Liver (tissue), 9 donors: ENCODE results near the gene THEMIS2. TPM values are rescaled to one million over a fixed set of nuclear protein-coding genes. Genes with fewer than 3 reads are reported as not detected.

Source experiments
- DNase-seq: peaks from one replicate; pipeline ENCODE4 v3.0.0-alpha.2; 2017; ENCODE audit warnings: low spot score
- H3K27ac ChIP-seq, 2 donors: one replicate each; pipeline ENCODE4 v1.7.0; 2013; ENCODE audit warnings: inconsistent platforms in 2 of 2, low read length in 2 of 2, control low read depth in 1 of 2, low read depth in 1 of 2, mild to moderate bottlenecking in 1 of 2
- H3K27me3 ChIP-seq, 4 donors: one replicate each; pipeline versions ENCODE4 v1.6.1 to v1.7.0; 2013; ENCODE audit warnings: low read length in 3 of 4, inconsistent platforms in 1 of 4, mild to moderate bottlenecking in 1 of 4, moderate library complexity in 1 of 4; ENCODE audit not compliant: control insufficient read depth in 4 of 4, insufficient read depth in 4 of 4
- H3K36me3 ChIP-seq, 4 donors: one replicate each; pipeline versions ENCODE4 v1.6.1 to v1.7.0; 2013; ENCODE audit warnings: low read length in 3 of 4, mild to moderate bottlenecking in 3 of 4, low read depth in 1 of 4, moderate library complexity in 1 of 4; ENCODE audit not compliant: control insufficient read depth in 4 of 4, insufficient read depth in 3 of 4
- H3K4me1 ChIP-seq, 4 donors: one replicate each; pipeline versions ENCODE4 v1.6.1 to v1.7.0; 2013; ENCODE audit warnings: low read length in 3 of 4, mild to moderate bottlenecking in 3 of 4, moderate library complexity in 1 of 4; ENCODE audit not compliant: control insufficient read depth in 4 of 4, insufficient read depth in 4 of 4
- H3K4me3 ChIP-seq, 3 donors: one replicate each; pipeline versions ENCODE4 v1.6.1 to v1.7.0; 2013; ENCODE audit warnings: low read length in 3 of 3, control low read depth in 1 of 3, low read depth in 1 of 3, mild to moderate bottlenecking in 1 of 3
- H3K9ac ChIP-seq, 2 donors: one replicate each; pipeline ENCODE4 v1.7.0; 2013; ENCODE audit warnings: low read length in 2 of 2, mild to moderate bottlenecking in 2 of 2, moderate library complexity in 2 of 2, control low read depth in 1 of 2, low read depth in 1 of 2
- H3K9me3 ChIP-seq, 4 donors: one replicate each; pipeline versions ENCODE4 v1.6.1 to v1.7.0; 2013; ENCODE audit warnings: low read length in 3 of 4; ENCODE audit not compliant: control insufficient read depth in 4 of 4
- FOXA1 ChIP-seq: IDR thresholded peaks from 2 replicates; pipeline ENCODE4 v1.6.1; 2016; ENCODE audit warnings: antibody characterized with exemption
- FOXA2 ChIP-seq: IDR thresholded peaks from 2 replicates; pipeline ENCODE4 v1.6.1; 2016; ENCODE audit warnings: antibody characterized with exemption
- HNF4A ChIP-seq, 2 donors: conservative IDR thresholded peaks; 2 replicates each; pipeline ENCODE4 v1.6.1; 2016; ENCODE audit warnings: antibody characterized with exemption in 2 of 2, mild to moderate bottlenecking in 2 of 2
- HNF4G ChIP-seq: IDR thresholded peaks from 2 replicates; pipeline ENCODE4 v1.6.1; 2016; ENCODE audit warnings: antibody characterized with exemption
- NR2F2 ChIP-seq: IDR thresholded peaks from 2 replicates; pipeline ENCODE4 v1.6.1; 2016; ENCODE audit warnings: antibody characterized with exemption
- RAD21 ChIP-seq, 2 donors: IDR thresholded peaks; 2 replicates each; pipeline ENCODE4 v1.6.1; 2016; ENCODE audit warnings: antibody characterized with exemption in 2 of 2, mild to moderate bottlenecking in 2 of 2
- RXRA ChIP-seq, 2 donors: IDR thresholded peaks; 2 replicates each; pipeline ENCODE4 v1.6.1; 2017 to 2018; ENCODE audit warnings: antibody characterized with exemption in 2 of 2, mild to moderate bottlenecking in 1 of 2
- SP1 ChIP-seq: IDR thresholded peaks from 2 replicates; pipeline ENCODE4 v1.6.1; 2018; ENCODE audit warnings: antibody characterized with exemption, mild to moderate bottlenecking
- WGBS: extraction: QIAGEN DNeasy Blood & Tissue Kit; methylation state at CpG from one replicate; pipeline ENCODE4 v1.1.7; 2013; 5-methylcytosine and 5-hydroxymethylcytosine counted together
- polyA plus RNA-seq, 2 donors: library from polyadenylated mRNA; stranded (reverse) in 1 of 2; unstranded in 1 of 2; fragments of 200-250 nt in 1 of 2; fragments of >200 nt in 1 of 2; fragmentation: Nextera tagmentation in 1 of 2; extraction: Ambion mirVana in 1 of 2; gene quantifications; one replicate each; pipeline versions ENCODE4 v1.2.1 to v1.2.3, GENCODE V29; 2013 to 2015
- total RNA-seq, 2 donors: library from RNA; depleted of rRNA; stranded (reverse); fragments of >200 nt; gene quantifications; one replicate each; pipeline ENCODE4 v1.2.3, GENCODE V29; 2014
- TF ChIP-seq, protein P1 (sequence below): IDR thresholded peaks from 2 replicates; pipeline ENCODE4 v1.6.1; 2016; ENCODE audit warnings: antibody characterized with exemption, mild to moderate bottlenecking
- TF ChIP-seq, protein P2 (sequence below): IDR thresholded peaks from 2 replicates; pipeline ENCODE4 v1.6.1; 2016; ENCODE audit warnings: antibody characterized with exemption
- donor health status: healthy.
- donor health status: healthy.
- donor health status: healthy.
- donor health status: healthy.
- donor health status: healthy.

Gene THEMIS2
- total and polyA plus RNA-seq, 4 donors = 4.9 to 17.7 (median 10.7) TPM

DNA sequence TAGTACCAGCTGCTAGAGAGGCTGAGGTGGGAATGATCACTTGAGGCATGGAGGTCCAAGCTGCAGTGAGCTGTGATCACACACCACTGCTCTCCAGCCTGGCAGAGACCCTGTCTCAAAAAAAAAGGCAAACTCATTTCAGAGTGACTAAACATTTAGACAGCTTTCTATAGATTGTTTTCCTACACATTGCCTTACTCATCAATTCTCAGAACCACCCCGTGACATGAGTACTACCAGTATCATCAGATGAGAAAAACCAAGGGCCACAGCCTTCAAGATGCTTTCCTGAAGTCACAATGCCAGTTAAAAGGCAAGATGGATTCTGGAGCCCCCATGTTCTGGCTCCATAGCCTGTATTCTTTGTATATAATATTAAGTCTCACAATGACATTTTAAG is 40.1 kb downstream of the THEMIS2 start:
- H3K9ac ChIP-seq = no peak overlapping the region
- H3K27ac ChIP-seq = no peak overlapping the region
- no peaks in the 10 kb centered on the region for H3K27me3 ChIP-seq
- DNase-seq = no peak
- peaks cover 6 to 13% (median 8%) of the 10 kb centered on the region in 4 donors for H3K36me3 ChIP-seq
- H3K4me1 ChIP-seq = peaks cover 0 to 5% (median 0%) of the 10 kb centered on the region in 4 donors
- no peaks in the 10 kb centered on the region for H3K9me3 ChIP-seq
- WGBS = 95% methylated on average over 1 of the region's 1 CpG
- H3K4me3 ChIP-seq = no peak overlapping the region
- TF ChIP-seq HNF4G (no peak), NR2F2 (no peak), FOXA1 (no peak), RXRA (IDR thresholded peaks at IDR 0.05) (no peak)
- TF ChIP-seq, protein P1, sequence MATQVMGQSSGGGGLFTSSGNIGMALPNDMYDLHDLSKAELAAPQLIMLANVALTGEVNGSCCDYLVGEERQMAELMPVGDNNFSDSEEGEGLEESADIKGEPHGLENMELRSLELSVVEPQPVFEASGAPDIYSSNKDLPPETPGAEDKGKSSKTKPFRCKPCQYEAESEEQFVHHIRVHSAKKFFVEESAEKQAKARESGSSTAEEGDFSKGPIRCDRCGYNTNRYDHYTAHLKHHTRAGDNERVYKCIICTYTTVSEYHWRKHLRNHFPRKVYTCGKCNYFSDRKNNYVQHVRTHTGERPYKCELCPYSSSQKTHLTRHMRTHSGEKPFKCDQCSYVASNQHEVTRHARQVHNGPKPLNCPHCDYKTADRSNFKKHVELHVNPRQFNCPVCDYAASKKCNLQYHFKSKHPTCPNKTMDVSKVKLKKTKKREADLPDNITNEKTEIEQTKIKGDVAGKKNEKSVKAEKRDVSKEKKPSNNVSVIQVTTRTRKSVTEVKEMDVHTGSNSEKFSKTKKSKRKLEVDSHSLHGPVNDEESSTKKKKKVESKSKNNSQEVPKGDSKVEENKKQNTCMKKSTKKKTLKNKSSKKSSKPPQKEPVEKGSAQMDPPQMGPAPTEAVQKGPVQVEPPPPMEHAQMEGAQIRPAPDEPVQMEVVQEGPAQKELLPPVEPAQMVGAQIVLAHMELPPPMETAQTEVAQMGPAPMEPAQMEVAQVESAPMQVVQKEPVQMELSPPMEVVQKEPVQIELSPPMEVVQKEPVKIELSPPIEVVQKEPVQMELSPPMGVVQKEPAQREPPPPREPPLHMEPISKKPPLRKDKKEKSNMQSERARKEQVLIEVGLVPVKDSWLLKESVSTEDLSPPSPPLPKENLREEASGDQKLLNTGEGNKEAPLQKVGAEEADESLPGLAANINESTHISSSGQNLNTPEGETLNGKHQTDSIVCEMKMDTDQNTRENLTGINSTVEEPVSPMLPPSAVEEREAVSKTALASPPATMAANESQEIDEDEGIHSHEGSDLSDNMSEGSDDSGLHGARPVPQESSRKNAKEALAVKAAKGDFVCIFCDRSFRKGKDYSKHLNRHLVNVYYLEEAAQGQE = no peak

DNA sequence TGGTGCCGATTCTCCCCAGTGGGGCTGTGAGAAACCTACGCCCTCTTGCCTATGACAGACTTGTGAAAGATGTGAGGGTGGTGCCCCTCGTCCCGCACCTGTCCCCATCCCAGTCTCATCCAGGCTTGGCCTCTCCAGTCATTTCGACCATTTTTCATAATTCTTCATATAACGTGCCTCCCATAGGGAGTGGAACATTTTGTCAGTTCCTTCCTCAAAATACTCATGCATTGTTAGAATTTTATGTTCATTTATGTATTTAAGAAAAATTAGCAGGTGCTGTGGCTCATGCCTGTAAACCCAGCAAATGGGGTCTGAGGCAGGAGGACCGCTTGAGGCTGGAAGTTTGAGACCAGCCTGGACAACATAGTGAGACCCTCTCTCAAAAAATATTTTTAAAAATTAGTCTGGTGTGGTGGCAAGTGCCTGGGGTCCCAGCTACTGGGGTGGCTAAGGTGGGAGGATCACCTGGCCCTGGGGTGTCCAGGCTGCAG is 42.8 kb downstream of the THEMIS2 start:
- H3K4me3 ChIP-seq = peak overlapping the region in 2 of 3 donors; percentile 7 to 9
- TF ChIP-seq FOXA1 = no peak
- no peaks in the 10 kb centered on the region for H3K9me3 ChIP-seq
- peaks cover 0 to 5% (median 0%) of the 10 kb centered on the region in 4 donors for H3K4me1 ChIP-seq
- DNase-seq = no peak
- H3K36me3 ChIP-seq = peaks cover 0 to 6% (median 0%) of the 10 kb centered on the region in 4 donors
- H3K27me3 ChIP-seq = no peaks in the 10 kb centered on the region
- 71% methylated on average over 7 of the region's 7 CpGs for WGBS
- no peak overlapping the region for H3K9ac ChIP-seq
- H3K27ac ChIP-seq = peak overlapping the region in 1 of 2 donors; percentile 4

DNA sequence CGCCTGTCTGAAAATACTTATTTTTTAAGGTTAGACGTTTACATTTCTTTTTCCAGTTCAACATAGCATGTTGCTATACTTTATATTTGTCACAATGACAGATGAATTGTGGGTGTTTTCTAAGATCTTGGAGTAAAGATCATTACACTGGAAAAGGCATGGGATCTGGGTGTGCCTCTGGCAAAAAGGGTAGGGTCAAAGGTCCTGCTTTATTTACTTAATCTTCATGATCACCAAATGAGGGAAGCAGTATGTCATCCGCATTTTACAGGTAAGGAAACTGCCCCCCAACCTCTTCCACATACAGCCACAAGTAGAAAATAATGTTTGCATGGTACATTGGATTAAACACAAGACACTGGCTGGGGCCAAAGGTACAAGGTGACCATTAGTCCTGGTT is 49.9 kb downstream of the THEMIS2 start:
- Histone ChIP-seq H3K9ac (no peak overlapping the region), H3K27me3 (no peaks in the 10 kb centered on the region), H3K36me3 (no peaks in the 10 kb centered on the region), H3K9me3 (no peaks in the 10 kb centered on the region), H3K27ac (no peak overlapping the region), H3K4me1 (peaks cover 0 to 4% (median 1%) of the 10 kb centered on the region in 4 donors), H3K4me3 (no peak overlapping the region)
- WGBS = 69% methylated on average over 3 of the region's 3 CpGs
- TF ChIP-seq RAD21 (IDR thresholded peaks at IDR 0.05) (no peak), SP1 (peak; percentile 14), FOXA2 (peak; percentile 20), HNF4A (conservative IDR thresholded peaks at IDR 0.05) (peak; percentile 33 to 44)
- TF ChIP-seq, protein P2, sequence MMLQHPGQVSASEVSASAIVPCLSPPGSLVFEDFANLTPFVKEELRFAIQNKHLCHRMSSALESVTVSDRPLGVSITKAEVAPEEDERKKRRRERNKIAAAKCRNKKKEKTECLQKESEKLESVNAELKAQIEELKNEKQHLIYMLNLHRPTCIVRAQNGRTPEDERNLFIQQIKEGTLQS = no peak
- TF ChIP-seq, protein P1 = no peak
- DNase-seq = no peak
